ENCODE data around the gene PSMB9.

DNA sequence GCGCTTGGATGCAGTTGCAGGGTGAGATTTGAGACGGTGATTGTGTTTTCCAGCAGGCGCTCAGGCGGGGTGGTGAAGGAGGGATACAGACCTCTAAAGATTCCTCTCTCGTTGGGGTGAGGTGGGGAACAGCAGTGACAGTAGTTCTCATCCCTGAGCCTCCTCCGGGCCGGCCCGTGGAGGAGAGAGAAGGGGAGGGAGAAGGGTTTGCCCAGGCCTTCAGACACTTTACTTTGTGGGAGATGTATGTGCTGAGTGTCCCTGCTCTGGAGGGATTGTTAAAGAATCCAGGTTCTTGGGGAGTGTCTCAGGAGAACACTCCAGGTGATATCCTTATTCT lies 41.0 kb downstream of the PSMB9 start:
- TF ChIP-seq, protein P1, sequence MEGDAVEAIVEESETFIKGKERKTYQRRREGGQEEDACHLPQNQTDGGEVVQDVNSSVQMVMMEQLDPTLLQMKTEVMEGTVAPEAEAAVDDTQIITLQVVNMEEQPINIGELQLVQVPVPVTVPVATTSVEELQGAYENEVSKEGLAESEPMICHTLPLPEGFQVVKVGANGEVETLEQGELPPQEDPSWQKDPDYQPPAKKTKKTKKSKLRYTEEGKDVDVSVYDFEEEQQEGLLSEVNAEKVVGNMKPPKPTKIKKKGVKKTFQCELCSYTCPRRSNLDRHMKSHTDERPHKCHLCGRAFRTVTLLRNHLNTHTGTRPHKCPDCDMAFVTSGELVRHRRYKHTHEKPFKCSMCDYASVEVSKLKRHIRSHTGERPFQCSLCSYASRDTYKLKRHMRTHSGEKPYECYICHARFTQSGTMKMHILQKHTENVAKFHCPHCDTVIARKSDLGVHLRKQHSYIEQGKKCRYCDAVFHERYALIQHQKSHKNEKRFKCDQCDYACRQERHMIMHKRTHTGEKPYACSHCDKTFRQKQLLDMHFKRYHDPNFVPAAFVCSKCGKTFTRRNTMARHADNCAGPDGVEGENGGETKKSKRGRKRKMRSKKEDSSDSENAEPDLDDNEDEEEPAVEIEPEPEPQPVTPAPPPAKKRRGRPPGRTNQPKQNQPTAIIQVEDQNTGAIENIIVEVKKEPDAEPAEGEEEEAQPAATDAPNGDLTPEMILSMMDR (IDR thresholded peaks at IDR 0.05; ENCODE audit: poor library complexity): peak; percentile 1
- TF ChIP-seq EZH2 (IDR thresholded peaks at IDR 0.05; ENCODE audit: borderline replicate concordance): no peak
